Vagina (tissue), 2 donors: ENCODE results near the gene HSD17B13. TPM values are rescaled to one million over a fixed set of nuclear protein-coding genes. Genes with fewer than 3 reads are reported as not detected.
A peak's percentile ranks its signal among the peaks of the same experiment; 100 is the strongest.

Source experiments
- DNase-seq, 2 donors: peaks; one replicate each; pipeline ENCODE4 v3.0.0-alpha.2; 2017; ENCODE audit errors: extremely low spot score in 2 of 2
- H3K27ac ChIP-seq: fragments of 200-600 bp; sonication (generic); one replicate; pipeline ENCODE4 v1.5.1; 2019
- H3K27me3 ChIP-seq: fragments of 200-600 bp; sonication (generic); one replicate; pipeline ENCODE4 v1.5.1; 2019
- H3K36me3 ChIP-seq, 2 donors: fragments of 200-600 bp; sonication (generic); one replicate each; pipeline ENCODE4 v1.5.1; 2017 to 2019
- H3K4me1 ChIP-seq: fragments of 200-600 bp; sonication (generic); one replicate; pipeline ENCODE4 v1.5.1; 2019
- H3K4me3 ChIP-seq, 2 donors: fragments of 200-600 bp; sonication (generic); 1 replicate in 1 of 2; 2 replicates in 1 of 2; pipeline ENCODE4 v1.5.1; 2016 to 2019
- H3K9me3 ChIP-seq: fragments of 200-600 bp; sonication (generic); one replicate; pipeline ENCODE4 v1.5.1; 2019
- POLR2A ChIP-seq, 2 donors: fragments of 450-650 bp; IDR thresholded peaks; one replicate each; pipeline ENCODE4 v1.6.1; 2017; ENCODE audit warnings: antibody characterized with exemption in 2 of 2, mild to moderate bottlenecking in 2 of 2, moderate library complexity in 2 of 2
- POLR2AphosphoS5 ChIP-seq, 2 donors: sonication (generic); formaldehyde crosslinking; IDR thresholded peaks; one replicate each; pipeline ENCODE4 v1.9.0; 2017; ENCODE audit warnings: antibody characterized with exemption in 2 of 2, mild to moderate bottlenecking in 2 of 2, low read depth in 1 of 2; ENCODE audit not compliant: insufficient read depth in 1 of 2
- intact Hi-C: fragments of 100-400 bp; cut with DNase I; formaldehyde crosslinking; loops from one replicate; pipeline ENCODE4 v1.15.1; 2023
- total RNA-seq: library from RNA; depleted of rRNA; stranded (reverse); fragments of >200 nt; gene quantifications from one replicate; pipeline ENCODE4 v1.2.3, GENCODE V29; 2016
- TF ChIP-seq, protein P1 (sequence below), 3 experiments: fragments of 450-650 bp in 2 of 3; fragments of 200-600 bp in 1 of 3; sonication (generic) in 1 of 3; IDR thresholded peaks; one replicate each; pipeline ENCODE4 v1.5.1; 2017 to 2019; ENCODE audit warnings: antibody characterized with exemption in 3 of 3, mild to moderate bottlenecking in 2 of 3, moderate library complexity in 2 of 3

The HSD17B13 gene, protein sequence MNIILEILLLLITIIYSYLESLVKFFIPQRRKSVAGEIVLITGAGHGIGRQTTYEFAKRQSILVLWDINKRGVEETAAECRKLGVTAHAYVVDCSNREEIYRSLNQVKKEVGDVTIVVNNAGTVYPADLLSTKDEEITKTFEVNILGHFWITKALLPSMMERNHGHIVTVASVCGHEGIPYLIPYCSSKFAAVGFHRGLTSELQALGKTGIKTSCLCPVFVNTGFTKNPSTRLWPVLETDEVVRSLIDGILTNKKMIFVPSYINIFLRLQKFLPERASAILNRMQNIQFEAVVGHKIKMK
- 23.8 TPM for total RNA-seq

DNA sequence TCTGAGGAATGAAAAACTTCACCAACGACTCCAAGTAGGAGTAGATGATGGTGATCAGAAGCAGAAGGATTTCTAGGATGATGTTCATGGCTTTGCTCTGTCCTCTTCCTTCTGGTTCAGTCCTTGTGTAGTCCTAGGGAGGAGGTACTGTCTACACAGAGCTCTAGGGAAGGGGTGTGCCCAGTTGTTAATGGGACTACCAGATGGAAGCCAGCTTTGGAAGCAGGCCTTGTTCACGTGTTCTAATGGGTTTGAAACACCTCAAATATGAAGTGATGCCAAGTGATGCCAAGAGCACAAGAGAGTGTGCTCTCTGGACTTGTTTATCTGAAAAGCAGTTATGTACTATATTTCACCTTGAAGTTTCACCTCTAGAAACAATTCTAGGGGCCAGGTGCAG, at the start of gene HSD17B13:
HSD17B13 (minus strand) TSS at position 129 of the 400 bp plus-strand sequence; CDS start at position 88, 41 bp downstream.
- TF ChIP-seq POLR2A (IDR thresholded peaks at IDR 0.05) (no peak), POLR2AphosphoS5 (IDR thresholded peaks at IDR 0.05; ENCODE audit: insufficient read depth in 1 of 2, low read depth in 1 of 2) (no peak)
- TF ChIP-seq, protein P1, sequence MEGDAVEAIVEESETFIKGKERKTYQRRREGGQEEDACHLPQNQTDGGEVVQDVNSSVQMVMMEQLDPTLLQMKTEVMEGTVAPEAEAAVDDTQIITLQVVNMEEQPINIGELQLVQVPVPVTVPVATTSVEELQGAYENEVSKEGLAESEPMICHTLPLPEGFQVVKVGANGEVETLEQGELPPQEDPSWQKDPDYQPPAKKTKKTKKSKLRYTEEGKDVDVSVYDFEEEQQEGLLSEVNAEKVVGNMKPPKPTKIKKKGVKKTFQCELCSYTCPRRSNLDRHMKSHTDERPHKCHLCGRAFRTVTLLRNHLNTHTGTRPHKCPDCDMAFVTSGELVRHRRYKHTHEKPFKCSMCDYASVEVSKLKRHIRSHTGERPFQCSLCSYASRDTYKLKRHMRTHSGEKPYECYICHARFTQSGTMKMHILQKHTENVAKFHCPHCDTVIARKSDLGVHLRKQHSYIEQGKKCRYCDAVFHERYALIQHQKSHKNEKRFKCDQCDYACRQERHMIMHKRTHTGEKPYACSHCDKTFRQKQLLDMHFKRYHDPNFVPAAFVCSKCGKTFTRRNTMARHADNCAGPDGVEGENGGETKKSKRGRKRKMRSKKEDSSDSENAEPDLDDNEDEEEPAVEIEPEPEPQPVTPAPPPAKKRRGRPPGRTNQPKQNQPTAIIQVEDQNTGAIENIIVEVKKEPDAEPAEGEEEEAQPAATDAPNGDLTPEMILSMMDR (IDR thresholded peaks at IDR 0.05), result no peak
- Histone ChIP-seq H3K27me3 (no peaks in the 10 kb centered on the region), H3K36me3 (no peaks in the 10 kb centered on the region), H3K4me3 (peak within 1 kb of the TSS; percentile 6 to 10), H3K9me3 (no peaks in the 10 kb centered on the region), H3K4me1 (no peaks in the 10 kb centered on the region), H3K27ac (peak within 1 kb of the TSS; percentile 62)
- intact Hi-C loops, result no loop called here
- no peak for DNase-seq

DNA sequence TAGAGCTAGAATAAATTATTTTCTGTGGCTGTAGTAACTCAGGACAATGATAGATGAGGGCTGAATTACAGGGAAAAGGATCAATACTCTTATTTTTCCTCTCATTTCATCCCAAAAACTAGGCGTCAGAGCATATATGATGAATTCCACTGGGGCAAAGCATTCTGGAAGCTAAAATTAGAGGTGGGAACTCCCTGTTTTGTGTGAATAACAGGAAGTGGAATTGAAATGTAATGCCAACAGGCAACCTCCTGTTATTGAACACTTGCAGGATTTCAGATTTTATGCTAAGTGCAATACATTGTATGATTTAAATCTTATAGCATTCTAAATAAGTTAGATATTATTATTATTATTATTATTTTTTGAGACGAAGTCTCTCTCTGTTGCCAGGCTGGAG, 47.4 kb upstream of the HSD17B13 start:
- no peak overlapping the region for H3K4me3 ChIP-seq
- peaks cover 4% of the 10 kb centered on the region for H3K4me1 ChIP-seq
- DNase-seq, result no peak
- no peak overlapping the region for H3K27ac ChIP-seq
- H3K9me3 ChIP-seq, result no peaks in the 10 kb centered on the region
- no peaks in the 10 kb centered on the region for H3K27me3 ChIP-seq
- TF ChIP-seq POLR2AphosphoS5 (IDR thresholded peaks at IDR 0.05; ENCODE audit: insufficient read depth in 1 of 2, low read depth in 1 of 2), result no peak
- no peak for TF ChIP-seq POLR2A (IDR thresholded peaks at IDR 0.05)
- TF ChIP-seq, protein P1 (IDR thresholded peaks at IDR 0.05), result no peak
- intact Hi-C loops, result loop anchor here (10.0 kb wide), 1 partner anchor 475 kb away; no protein-coding TSS in a partner anchor
- peaks cover 0 to 74% of the 10 kb centered on the region in 2 donors for H3K36me3 ChIP-seq

DNA sequence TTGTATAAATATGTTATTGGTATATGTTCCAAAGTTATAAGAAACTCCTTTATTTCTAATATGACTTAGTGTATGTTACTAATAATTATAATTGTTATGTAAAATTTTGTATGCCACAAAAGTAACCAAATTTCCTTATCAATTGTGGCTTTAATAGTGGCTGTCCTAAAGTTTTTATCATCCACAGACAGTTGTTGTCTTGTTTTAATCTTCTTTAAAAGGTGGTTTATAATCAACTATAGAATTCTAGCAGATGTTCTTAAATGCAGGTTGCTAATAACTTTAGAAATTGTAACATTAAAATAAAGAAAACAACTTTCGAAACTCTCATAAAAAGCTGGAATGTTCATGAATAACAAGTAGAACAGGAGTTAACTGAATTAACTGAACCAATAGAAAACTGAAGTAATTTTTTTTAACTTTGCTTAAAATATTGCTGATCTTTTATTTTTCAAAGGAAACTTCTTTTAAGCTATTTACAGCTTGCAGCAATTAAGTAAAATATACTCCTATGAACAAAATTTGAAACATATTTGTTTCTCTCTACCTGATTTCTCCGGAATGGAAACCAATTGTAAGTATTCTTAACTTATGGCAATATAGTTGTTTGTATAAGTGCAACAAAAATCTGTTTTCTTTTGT, 44.0 kb upstream of the HSD17B13 start:
- Histone ChIP-seq H3K4me1 (no peaks in the 10 kb centered on the region), H3K9me3 (no peaks in the 10 kb centered on the region), H3K36me3 (peaks cover 0 to 70% of the 10 kb centered on the region in 2 donors), H3K27me3 (no peaks in the 10 kb centered on the region), H3K27ac (no peak overlapping the region), H3K4me3 (no peak overlapping the region)
- intact Hi-C loops, result no loop called here
- TF ChIP-seq POLR2AphosphoS5 (IDR thresholded peaks at IDR 0.05; ENCODE audit: insufficient read depth in 1 of 2, low read depth in 1 of 2) (no peak), POLR2A (IDR thresholded peaks at IDR 0.05) (no peak)
- TF ChIP-seq, protein P1 (IDR thresholded peaks at IDR 0.05), result no peak
- DNase-seq, result no peak

DNA sequence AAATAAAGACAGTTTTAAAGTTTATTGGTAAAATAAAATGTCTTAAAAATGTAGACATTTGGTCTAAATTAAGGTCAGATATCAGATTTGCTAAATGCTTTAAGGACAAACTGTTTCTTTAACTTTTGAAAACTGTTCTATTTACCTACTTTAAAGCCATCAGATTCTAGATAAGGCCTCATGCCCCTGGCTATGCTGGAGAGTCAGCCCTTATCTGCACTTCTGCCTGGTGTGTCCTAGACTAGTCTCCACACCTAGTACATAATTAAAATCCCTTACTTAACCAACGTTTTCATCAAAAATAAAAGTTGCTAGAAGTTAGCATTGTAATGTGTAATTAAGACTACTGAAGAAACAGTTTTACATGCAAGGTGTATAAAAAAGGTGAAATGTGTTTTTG, 42.7 kb upstream of the HSD17B13 start:
- intact Hi-C loops, result no loop called here
- Histone ChIP-seq H3K4me3 (no peak overlapping the region), H3K27me3 (no peaks in the 10 kb centered on the region), H3K36me3 (peaks cover 0 to 62% of the 10 kb centered on the region in 2 donors), H3K27ac (no peak overlapping the region), H3K4me1 (peaks cover 4% of the 10 kb centered on the region), H3K9me3 (no peaks in the 10 kb centered on the region)
- DNase-seq, result no peak
- TF ChIP-seq, protein P1 (IDR thresholded peaks at IDR 0.05), result no peak
- TF ChIP-seq POLR2A (IDR thresholded peaks at IDR 0.05) (no peak), POLR2AphosphoS5 (IDR thresholded peaks at IDR 0.05; ENCODE audit: insufficient read depth in 1 of 2, low read depth in 1 of 2) (no peak)

DNA sequence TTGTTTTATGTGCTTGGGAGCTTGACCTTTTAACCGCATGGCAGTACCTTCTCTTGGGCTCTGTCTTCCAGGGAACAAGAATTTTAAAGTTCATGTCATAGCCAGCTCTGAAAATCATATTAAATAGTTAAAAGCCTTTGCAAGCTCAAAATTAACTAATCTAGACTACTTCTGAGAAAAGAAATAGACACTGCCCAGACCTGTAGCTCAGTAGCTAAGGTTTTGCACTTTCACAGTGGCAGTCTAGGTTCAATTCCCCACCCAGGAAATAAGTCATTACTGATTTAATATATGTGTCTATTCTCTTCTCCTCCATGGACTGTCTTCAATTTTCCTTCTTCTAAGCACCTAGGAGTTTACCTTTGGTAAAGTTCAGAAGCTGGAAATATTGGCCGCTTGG, 40.9 kb upstream of the HSD17B13 start:
- Histone ChIP-seq H3K4me3 (no peak overlapping the region), H3K27ac (no peak overlapping the region), H3K27me3 (no peaks in the 10 kb centered on the region), H3K4me1 (peaks cover 7% of the 10 kb centered on the region), H3K9me3 (no peaks in the 10 kb centered on the region), H3K36me3 (peaks cover 0 to 48% of the 10 kb centered on the region in 2 donors)
- no peak for DNase-seq
- TF ChIP-seq POLR2A (IDR thresholded peaks at IDR 0.05) (no peak), POLR2AphosphoS5 (IDR thresholded peaks at IDR 0.05; ENCODE audit: insufficient read depth in 1 of 2, low read depth in 1 of 2) (no peak)
- TF ChIP-seq, protein P1 (IDR thresholded peaks at IDR 0.05), result no peak
- intact Hi-C loops, result loop anchor here (5.0 kb wide), 1 partner anchor 99 kb away; no protein-coding TSS in a partner anchor
